ENCODE data around the gene MLIP.

DNA sequence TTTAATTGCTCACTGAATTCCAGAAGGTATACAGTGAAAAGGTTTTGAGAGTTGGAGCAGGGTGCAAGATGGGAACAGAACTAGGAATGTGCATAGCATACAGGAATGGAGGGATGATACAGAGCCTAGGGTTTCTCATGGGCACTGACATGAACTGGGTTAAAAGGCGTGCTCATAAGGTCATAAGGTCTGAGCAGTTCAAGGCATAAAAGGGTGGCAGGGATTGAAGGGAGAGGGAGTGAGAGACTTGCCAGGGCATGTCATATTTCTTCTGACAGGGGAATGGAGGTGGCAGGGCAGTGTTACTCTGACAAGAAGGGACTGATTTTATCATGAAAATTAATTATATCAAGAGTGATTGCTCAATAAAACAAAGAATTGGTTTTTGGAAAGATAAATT is 4.7 kb downstream of the MLIP start:
- TF ChIP-seq, protein P1, sequence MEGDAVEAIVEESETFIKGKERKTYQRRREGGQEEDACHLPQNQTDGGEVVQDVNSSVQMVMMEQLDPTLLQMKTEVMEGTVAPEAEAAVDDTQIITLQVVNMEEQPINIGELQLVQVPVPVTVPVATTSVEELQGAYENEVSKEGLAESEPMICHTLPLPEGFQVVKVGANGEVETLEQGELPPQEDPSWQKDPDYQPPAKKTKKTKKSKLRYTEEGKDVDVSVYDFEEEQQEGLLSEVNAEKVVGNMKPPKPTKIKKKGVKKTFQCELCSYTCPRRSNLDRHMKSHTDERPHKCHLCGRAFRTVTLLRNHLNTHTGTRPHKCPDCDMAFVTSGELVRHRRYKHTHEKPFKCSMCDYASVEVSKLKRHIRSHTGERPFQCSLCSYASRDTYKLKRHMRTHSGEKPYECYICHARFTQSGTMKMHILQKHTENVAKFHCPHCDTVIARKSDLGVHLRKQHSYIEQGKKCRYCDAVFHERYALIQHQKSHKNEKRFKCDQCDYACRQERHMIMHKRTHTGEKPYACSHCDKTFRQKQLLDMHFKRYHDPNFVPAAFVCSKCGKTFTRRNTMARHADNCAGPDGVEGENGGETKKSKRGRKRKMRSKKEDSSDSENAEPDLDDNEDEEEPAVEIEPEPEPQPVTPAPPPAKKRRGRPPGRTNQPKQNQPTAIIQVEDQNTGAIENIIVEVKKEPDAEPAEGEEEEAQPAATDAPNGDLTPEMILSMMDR (IDR thresholded peaks at IDR 0.05), result no peak
- TF ChIP-seq POLR2A (IDR thresholded peaks at IDR 0.05), result no peak
